HepG2 (cell line): ENCODE measurements around the gene CYBC1. TPM values are rescaled to one million over a fixed set of nuclear protein-coding genes. Genes with fewer than 3 reads are reported as not detected.

Experiments
- HOXA9 ChIP-seq: sonication (generic); formaldehyde crosslinking; IDR thresholded peaks from 2 replicates; pipeline ENCODE4 v1.8.1; 2022; ENCODE audit warnings: missing genetic modification reagents, mild to moderate bottlenecking, moderate library complexity, borderline replicate concordance
- NAIF1 ChIP-seq: sonication (generic); formaldehyde crosslinking; IDR thresholded peaks from 2 replicates; pipeline ENCODE4 v1.5.0; 2020; ENCODE audit warnings: mild to moderate bottlenecking, missing genetic modification reagents, borderline replicate concordance
- PHF21A ChIP-seq: sonication (generic); formaldehyde crosslinking; IDR thresholded peaks from 2 replicates; pipeline ENCODE4 v1.5.0; 2020; ENCODE audit warnings: mild to moderate bottlenecking, missing genetic modification reagents
- PLSCR1 ChIP-seq: sonication (generic); formaldehyde crosslinking; IDR thresholded peaks from 2 replicates; pipeline ENCODE4 v1.5.0; 2020; ENCODE audit warnings: missing genetic modification reagents, mild to moderate bottlenecking, borderline replicate concordance
- RCOR2 ChIP-seq: IDR thresholded peaks from 2 replicates; pipeline ENCODE4 v1.6.1; 2016; ENCODE audit warnings: missing biosample characterization, missing genetic modification reagents
- REPIN1 ChIP-seq: sonication (generic); formaldehyde crosslinking; IDR thresholded peaks from 2 replicates; pipeline ENCODE4 v1.8.0; 2022; ENCODE audit warnings: missing genetic modification reagents, low read depth, mild to moderate bottlenecking, borderline replicate concordance
- RNF219 ChIP-seq: sonication (generic); formaldehyde crosslinking; IDR thresholded peaks from 2 replicates; pipeline ENCODE4 v1.5.0; 2020; ENCODE audit warnings: mild to moderate bottlenecking, missing genetic modification reagents
- SMYD3 ChIP-seq: sonication (generic); formaldehyde crosslinking; IDR thresholded peaks from 2 replicates; pipeline ENCODE4 v1.8.1; 2023; ENCODE audit warnings: mild to moderate bottlenecking, missing genetic modification reagents
- TRAFD1 ChIP-seq: sonication (generic); formaldehyde crosslinking; IDR thresholded peaks from 2 replicates; pipeline ENCODE4 v1.5.1; 2020; ENCODE audit warnings: missing genetic modification reagents, mild to moderate bottlenecking, borderline replicate concordance
- USF2 ChIP-seq, 2 experiments: sonication (generic) in 1 of 2; formaldehyde crosslinking in 1 of 2; IDR thresholded peaks; 2 replicates each; pipeline versions ENCODE4 v1.5.1 to v1.6.1; 2011 to 2020; ENCODE audit warnings: borderline replicate concordance in 1 of 2, low read depth in 1 of 2, low read length in 1 of 2, mild to moderate bottlenecking in 1 of 2, missing genetic modification reagents in 1 of 2, moderate library complexity in 1 of 2
- ZBTB39 ChIP-seq: sonication (generic); formaldehyde crosslinking; IDR thresholded peaks from 2 replicates; pipeline ENCODE4 v1.5.0; 2020; ENCODE audit warnings: missing genetic modification reagents
- ZNF430 ChIP-seq: sonication (generic); formaldehyde crosslinking; IDR thresholded peaks from 2 replicates; pipeline ENCODE4 v1.9.0; 2021; ENCODE audit warnings: mild to moderate bottlenecking, missing genetic modification reagents
- ZNF501 ChIP-seq: sonication (generic); formaldehyde crosslinking; IDR thresholded peaks from 2 replicates; pipeline ENCODE4 v1.5.1; 2020; ENCODE audit warnings: mild to moderate bottlenecking, moderate library complexity, missing genetic modification reagents
- ZNF503 ChIP-seq: sonication (generic); formaldehyde crosslinking; IDR thresholded peaks from 2 replicates; pipeline ENCODE4 v1.4.0; 2020; ENCODE audit warnings: missing genetic modification reagents
- ZNF672 ChIP-seq: sonication (generic); formaldehyde crosslinking; IDR thresholded peaks from 2 replicates; pipeline ENCODE4 v1.8.1; 2022; ENCODE audit warnings: missing genetic modification reagents
- ZNF782 ChIP-seq: sonication (generic); formaldehyde crosslinking; IDR thresholded peaks from 2 replicates; pipeline ENCODE4 v1.4.0; 2020; ENCODE audit warnings: missing genetic modification reagents, mild to moderate bottlenecking, borderline replicate concordance
- polyA plus RNA-seq, 8 experiments: library from polyadenylated mRNA; depleted of rRNA in 3 of 8; stranded (reverse) in 7 of 8; unstranded in 1 of 8; fragments of >200 nt; fragmentation: Illumina TruSeq in 4 of 8; extraction: Trizol in 4 of 8; gene quantifications; 2 replicates each; pipeline versions ENCODE4 v1.2.1 to v1.2.3, GENCODE V29; 2011 to 2016; ENCODE audit warnings: low read depth in 4 of 8, missing spikeins in 1 of 8, mixed read lengths in 1 of 8; ENCODE audit not compliant: insufficient read depth in 1 of 8
- total RNA-seq, 5 experiments: library from RNA; depleted of rRNA; stranded (reverse); fragments of >200 nt; fragmentation: Illumina TruSeq; extraction: Trizol; gene quantifications; 2 replicates each; pipeline ENCODE4 v1.2.3, GENCODE V29; 2016; ENCODE audit warnings: low read depth in 1 of 5

CYBC1 gene
- total and polyA plus RNA-seq, 2 of the 13 experiments (the other 11 are each of a cell fraction or from before 2014, with no cell fraction given) = 43.4 to 44.1 TPM

- TF ChIP-seq PLSCR1 (CRISPR knock-in tag) (no peak), NAIF1 (peak; percentile 72; the same call in 1 of the 2 replicates), USF2 (IDR thresholded peaks at IDR 0.05; ENCODE audit: low read depth, low read length) (no peak), USF2 (CRISPR knock-in tag; IDR thresholded peaks at IDR 0.05; ENCODE audit: borderline replicate concordance) (peak; percentile 80), PHF21A (CRISPR knock-in tag) (peak; percentile 89), ZNF430 (CRISPR knock-in tag) (peak; percentile 96), TRAFD1 (CRISPR knock-in tag) (no peak), HOXA9 (CRISPR knock-in tag) (peak; percentile 56; the same call in 1 of the 2 replicates), ZNF501 (CRISPR knock-in tag) (peak; percentile 99), RCOR2 (CRISPR knock-in tag) (no peak), ZNF503 (CRISPR knock-in tag) (no peak; the same call in 1 of the 2 replicates), ZNF672 (CRISPR knock-in tag) (no peak), SMYD3 (peak; percentile 36; the same call in 1 of the 2 replicates), REPIN1 (CRISPR knock-in tag) (peak; percentile 36), ZBTB39 (CRISPR knock-in tag) (peak; percentile 84; the same call in 1 of the 2 replicates), RNF219 (CRISPR knock-in tag) (no peak), ZNF782 (CRISPR knock-in tag) (peak; percentile 95; the same call in 1 of the 2 replicates)
Observed at GRCh38 chr17:82458179-82458884, 7.8 kb upstream of the CYBC1 start, which contains the start of gene NARF (continued).
